H9 (cell line): Measurements from ENCODE around the gene DTWD2. TPM values are rescaled to one million over a fixed set of nuclear protein-coding genes. Genes with fewer than 3 reads are reported as not detected.

Experiments used
- DNase-seq: peaks from one replicate; pipeline ENCODE4 v3.0.0-alpha.2; 2017
- H2AFZ ChIP-seq: one replicate; pipeline ENCODE4 v1.6.1; 2013; ENCODE audit warnings: mild to moderate bottlenecking, low read length, control low read depth, moderate library complexity
- H2AK5ac ChIP-seq: 2 replicates; pipeline ENCODE4 v1.6.1; 2013; ENCODE audit warnings: low read length, control low read depth, mixed read lengths; ENCODE audit not compliant: insufficient read length
- H2BK120ac ChIP-seq: one replicate; pipeline ENCODE4 v1.6.1; 2013; ENCODE audit warnings: low read depth, mild to moderate bottlenecking, low read length, control low read depth, inconsistent platforms; ENCODE audit not compliant: poor library complexity, severe bottlenecking
- H2BK12ac ChIP-seq: 2 replicates; pipeline ENCODE4 v1.6.1; 2013; ENCODE audit warnings: low read length, control low read depth, mixed read lengths, low read depth; ENCODE audit not compliant: insufficient read length
- H2BK15ac ChIP-seq: 2 replicates; pipeline ENCODE4 v1.6.1; 2013; ENCODE audit warnings: low read depth, low read length, control low read depth
- H2BK20ac ChIP-seq: one replicate; pipeline ENCODE4 v1.6.1; 2013; ENCODE audit warnings: low read depth, mild to moderate bottlenecking, low read length, control low read depth, inconsistent platforms; ENCODE audit not compliant: poor library complexity, severe bottlenecking
- H2BK5ac ChIP-seq: 2 replicates; pipeline ENCODE4 v1.6.1; 2013; ENCODE audit warnings: low read length, control low read depth, mixed read lengths; ENCODE audit not compliant: insufficient read length
- H3K14ac ChIP-seq: 2 replicates; pipeline ENCODE4 v1.6.1; 2013; ENCODE audit warnings: low read length, control low read depth; ENCODE audit not compliant: insufficient read depth
- H3K18ac ChIP-seq: 2 replicates; pipeline ENCODE4 v1.6.1; 2013; ENCODE audit warnings: low read depth, mild to moderate bottlenecking, mixed read lengths, low read length, control low read depth; ENCODE audit not compliant: insufficient read length
- H3K23ac ChIP-seq: 2 replicates; pipeline ENCODE4 v1.6.1; 2013; ENCODE audit warnings: low read length, control low read depth, mixed read lengths, low read depth; ENCODE audit not compliant: insufficient read length
- H3K23me2 ChIP-seq: 2 replicates; pipeline ENCODE4 v1.6.1; 2013; ENCODE audit warnings: low read depth, mild to moderate bottlenecking, mixed read lengths, low read length, control low read depth; ENCODE audit not compliant: insufficient read length, poor library complexity, severe bottlenecking
- H3K27ac ChIP-seq: 2 replicates; pipeline ENCODE4 v1.5.1; 2013; ENCODE audit warnings: low read length, control low read depth, mixed read lengths, low read depth; ENCODE audit not compliant: insufficient read length
- H3K27me3 ChIP-seq: 2 replicates; pipeline ENCODE4 v1.6.1; 2013; ENCODE audit warnings: low read length, control low read depth, inconsistent platforms; ENCODE audit not compliant: insufficient read depth
- H3K4ac ChIP-seq: 2 replicates; pipeline ENCODE4 v1.6.1; 2013; ENCODE audit warnings: low read depth, mild to moderate bottlenecking, control low read depth, inconsistent platforms, low read length, moderate library complexity
- H3K4me1 ChIP-seq: 2 replicates; pipeline ENCODE4 v1.6.1; 2013; ENCODE audit warnings: low read length, control low read depth, inconsistent platforms; ENCODE audit not compliant: insufficient read depth
- H3K4me2 ChIP-seq: 2 replicates; pipeline ENCODE4 v1.6.1; 2013; ENCODE audit warnings: low read length, control low read depth, mixed read lengths; ENCODE audit not compliant: insufficient read length, insufficient read depth
- H3K56ac ChIP-seq: 2 replicates; pipeline ENCODE4 v1.6.1; 2013; ENCODE audit warnings: low read depth, mild to moderate bottlenecking, mixed read lengths, low read length, control low read depth; ENCODE audit not compliant: insufficient read length
- H3K79me1 ChIP-seq: 2 replicates; pipeline ENCODE4 v1.6.1; 2013; ENCODE audit warnings: low read depth, mild to moderate bottlenecking, moderate library complexity, low read length, control low read depth, inconsistent platforms; ENCODE audit not compliant: insufficient read depth, poor library complexity, severe bottlenecking
- H3K79me2 ChIP-seq: 2 replicates; pipeline ENCODE4 v1.6.1; 2013; ENCODE audit warnings: low read length, control low read depth, inconsistent platforms; ENCODE audit not compliant: insufficient read depth
- H3K9ac ChIP-seq: 2 replicates; pipeline ENCODE4 v1.6.1; 2013; ENCODE audit warnings: low read length, control low read depth, mixed read lengths; ENCODE audit not compliant: insufficient read length; ENCODE audit errors: extremely low read depth
- H3K9me3 ChIP-seq: one replicate; pipeline ENCODE4 v1.6.1; 2013; ENCODE audit warnings: low read depth, low read length, inconsistent platforms; ENCODE audit not compliant: control insufficient read depth
- H3T11ph ChIP-seq: one replicate; pipeline ENCODE4 v1.6.1; 2013; ENCODE audit warnings: mild to moderate bottlenecking, low read length, control low read depth, inconsistent platforms
- H4K20me1 ChIP-seq: one replicate; pipeline ENCODE4 v1.6.1; 2013; ENCODE audit not compliant: control insufficient read depth, insufficient read length, insufficient read depth
- H4K5ac ChIP-seq: 2 replicates; pipeline ENCODE4 v1.6.1; 2013; ENCODE audit warnings: low read depth, mild to moderate bottlenecking, mixed read lengths, low read length, control low read depth; ENCODE audit not compliant: insufficient read length
- H4K8ac ChIP-seq: replicated peaks from 2 replicates; pipeline ENCODE4 v1.6.1; 2013; ENCODE audit warnings: low read length, control low read depth, mixed read lengths, low read depth; ENCODE audit not compliant: insufficient read length
- H4K91ac ChIP-seq: 2 replicates; pipeline ENCODE4 v1.6.1; 2013; ENCODE audit warnings: low read depth, mild to moderate bottlenecking, moderate library complexity, mixed read lengths, low read length, control low read depth; ENCODE audit not compliant: insufficient read length
- H3K27ac Mint-ChIP-seq, 3 experiments: 2 replicates in 2 of 3; 3 replicates in 1 of 3; pipeline ENCODE4 v1.8.0; 2020 to 2021; ENCODE audit warnings: mixed read lengths in 3 of 3, mild to moderate bottlenecking in 1 of 3, moderate library complexity in 1 of 3
- H3K27me3 Mint-ChIP-seq: 2 replicates; pipeline ENCODE4 v1.8.0; 2021; ENCODE audit warnings: low read depth, mild to moderate bottlenecking, moderate library complexity, mixed read lengths
- H3K36me3 Mint-ChIP-seq, 3 experiments: 2 replicates in 2 of 3; 3 replicates in 1 of 3; pipeline ENCODE4 v1.8.0; 2020 to 2021; ENCODE audit warnings: low read depth in 3 of 3, mixed read lengths in 3 of 3; ENCODE audit not compliant: insufficient read depth in 1 of 3
- H3K4me1 Mint-ChIP-seq, 2 experiments: 2 replicates each; pipeline ENCODE4 v1.8.0; 2020; ENCODE audit warnings: mixed read lengths in 2 of 2
- H3K4me3 Mint-ChIP-seq, 2 experiments: 2 replicates in 1 of 2; 3 replicates in 1 of 2; pipeline ENCODE4 v1.8.0; 2020 to 2021; ENCODE audit warnings: mild to moderate bottlenecking in 2 of 2, mixed read lengths in 2 of 2, moderate library complexity in 1 of 2
- H3K9me3 Mint-ChIP-seq, 2 experiments: 2 replicates in 1 of 2; 3 replicates in 1 of 2; pipeline ENCODE4 v1.8.0; 2020; ENCODE audit warnings: mild to moderate bottlenecking in 2 of 2, mixed read lengths in 2 of 2, moderate library complexity in 1 of 2
- WGBS: extraction: QIAGEN DNeasy Blood & Tissue Kit; methylation state at CpG from one replicate; pipeline ENCODE4 v1.1.7; 2013; ENCODE audit warnings: missing lambda C conversion rate, low lambda C conversion rate, mixed read lengths; ENCODE audit not compliant: insufficient read length; ENCODE audit errors: extremely low coverage; 5-methylcytosine and 5-hydroxymethylcytosine counted together
- microRNA-seq: library from miRNA; unstranded; fragments of <30 nt; microRNA quantifications from one replicate; pipeline ENCODE4, GENCODE V29; 2020; ENCODE audit warnings: borderline microRNAs expressed
- total RNA-seq: library from RNA; stranded (reverse); gene quantifications from 2 replicates; pipeline ENCODE4 v1.2.1, GENCODE V29; 2021
- TF ChIP-seq, protein P1 (sequence below): fragments of 200-600 bp; sonication (generic); conservative IDR thresholded peaks from 3 replicates; pipeline ENCODE4 v1.8.0; 2021; ENCODE audit warnings: antibody characterized with exemption, mild to moderate bottlenecking

DTWD2 gene
- total RNA-seq, 1 experiment from 2014 or later = 10.8 TPM

DNA sequence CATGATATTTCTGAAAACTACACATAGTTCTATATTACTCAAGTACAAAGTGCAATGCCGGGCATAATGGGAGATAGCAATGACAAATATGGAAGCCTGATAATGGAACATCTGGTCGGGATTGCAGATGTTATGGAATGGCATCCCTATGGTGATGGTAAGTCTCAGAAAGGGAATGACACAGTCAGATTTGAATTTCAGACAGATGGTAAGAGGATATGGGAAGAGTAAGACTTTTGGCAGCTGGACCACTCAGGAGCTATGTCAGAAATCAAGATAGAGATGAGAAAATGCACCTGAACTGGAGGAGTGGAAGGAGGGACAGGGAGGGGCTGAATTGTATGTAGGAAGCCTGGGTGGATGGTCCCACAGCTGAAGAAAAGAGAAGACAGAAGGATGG lies 200.0 kb downstream of the DTWD2 start:
- Histone ChIP-seq H3K14ac (no peak overlapping the region), H3K9ac (no peak overlapping the region), H3K27ac (no peak overlapping the region), H2BK15ac (no peak overlapping the region), H4K91ac (no peak overlapping the region), H4K8ac (no peak overlapping the region), H2BK120ac (no peak overlapping the region), H3K9me3 (no peaks in the 10 kb centered on the region), H3K4ac (no peak overlapping the region), H3K79me2 (no peaks in the 10 kb centered on the region), H3K18ac (no peak overlapping the region), H3K4me2 (no peak overlapping the region), H3K23ac (no peak overlapping the region), H3K27me3 (no peaks in the 10 kb centered on the region), H2BK20ac (no peak overlapping the region), H3T11ph (no peak overlapping the region), H3K4me1 (no peaks in the 10 kb centered on the region), H2AFZ (no peak overlapping the region), H2BK5ac (no peak overlapping the region), H2BK12ac (no peak overlapping the region), H3K79me1 (no peaks in the 10 kb centered on the region), H4K20me1 (no peaks in the 10 kb centered on the region), H3K23me2 (no peaks in the 10 kb centered on the region), H2AK5ac (no peak overlapping the region), H4K5ac (no peak overlapping the region), H3K56ac (no peak overlapping the region)
- TF ChIP-seq, protein P1, sequence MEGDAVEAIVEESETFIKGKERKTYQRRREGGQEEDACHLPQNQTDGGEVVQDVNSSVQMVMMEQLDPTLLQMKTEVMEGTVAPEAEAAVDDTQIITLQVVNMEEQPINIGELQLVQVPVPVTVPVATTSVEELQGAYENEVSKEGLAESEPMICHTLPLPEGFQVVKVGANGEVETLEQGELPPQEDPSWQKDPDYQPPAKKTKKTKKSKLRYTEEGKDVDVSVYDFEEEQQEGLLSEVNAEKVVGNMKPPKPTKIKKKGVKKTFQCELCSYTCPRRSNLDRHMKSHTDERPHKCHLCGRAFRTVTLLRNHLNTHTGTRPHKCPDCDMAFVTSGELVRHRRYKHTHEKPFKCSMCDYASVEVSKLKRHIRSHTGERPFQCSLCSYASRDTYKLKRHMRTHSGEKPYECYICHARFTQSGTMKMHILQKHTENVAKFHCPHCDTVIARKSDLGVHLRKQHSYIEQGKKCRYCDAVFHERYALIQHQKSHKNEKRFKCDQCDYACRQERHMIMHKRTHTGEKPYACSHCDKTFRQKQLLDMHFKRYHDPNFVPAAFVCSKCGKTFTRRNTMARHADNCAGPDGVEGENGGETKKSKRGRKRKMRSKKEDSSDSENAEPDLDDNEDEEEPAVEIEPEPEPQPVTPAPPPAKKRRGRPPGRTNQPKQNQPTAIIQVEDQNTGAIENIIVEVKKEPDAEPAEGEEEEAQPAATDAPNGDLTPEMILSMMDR = no peak
- Mint-ChIP-seq H3K4me3 (no peak overlapping the region), H3K27ac (no peak overlapping the region), H3K36me3 (no peaks in the 10 kb centered on the region), H3K27me3 (no peaks in the 10 kb centered on the region), H3K9me3 (no peaks in the 10 kb centered on the region), H3K4me1 (peaks cover 4 to 6% of the 10 kb centered on the region in 2 experiments; a peak in 2 of 4 replicates)
- WGBS = no CpG with 5 or more reads among the region's 2 CpGs
- no peak for DNase-seq

Small RNAs within 50 kb of the gene (microRNA-seq; reads per million reads assigned to microRNA genes)
- not detected for gene MIR1244-2

Other genes starting within 250 kb of the DTWD2 start
- gene DMXL1, start 82.5 kb upstream of the DTWD2 start, total RNA-seq = 53.8 and 63.5 TPM in 2 replicates